DND-41 (cell line): ENCODE results near the gene ADTRP.

Experiments used
- EZH2 ChIP-seq: IDR thresholded peaks from 3 replicates; pipeline ENCODE4 v1.6.1; 2012; ENCODE audit warnings: borderline replicate concordance, low read depth, mild to moderate bottlenecking, moderate library complexity, low read length, inconsistent platforms; ENCODE audit not compliant: severe bottlenecking
- TF ChIP-seq, protein P1 (sequence below): IDR thresholded peaks from 2 replicates; pipeline ENCODE4 v1.5.1; 2012; ENCODE audit warnings: borderline replicate concordance, low read length, moderate library complexity, mild to moderate bottlenecking; ENCODE audit not compliant: poor library complexity, severe bottlenecking; ENCODE audit errors: extremely low read depth

DNA sequence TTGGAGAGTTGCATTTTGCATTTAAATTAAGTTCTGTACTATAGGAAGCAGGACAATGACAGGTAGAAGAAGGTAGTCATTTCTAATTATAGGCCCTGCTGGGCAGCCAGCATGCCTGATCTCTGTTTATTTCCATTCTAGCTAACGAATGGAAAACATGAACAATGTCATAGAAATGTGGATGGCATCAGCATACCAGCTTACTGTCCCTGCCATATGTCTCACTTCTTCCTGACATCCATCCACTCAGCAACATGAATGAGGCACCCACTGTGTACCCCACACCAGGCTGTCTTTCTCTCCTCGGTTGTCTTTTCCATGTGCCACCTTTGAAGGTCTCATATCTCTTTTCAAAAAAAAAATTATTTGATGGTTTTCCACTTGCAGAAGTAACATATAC lies 11.1 kb downstream of the ADTRP start:
- TF ChIP-seq, protein P1, sequence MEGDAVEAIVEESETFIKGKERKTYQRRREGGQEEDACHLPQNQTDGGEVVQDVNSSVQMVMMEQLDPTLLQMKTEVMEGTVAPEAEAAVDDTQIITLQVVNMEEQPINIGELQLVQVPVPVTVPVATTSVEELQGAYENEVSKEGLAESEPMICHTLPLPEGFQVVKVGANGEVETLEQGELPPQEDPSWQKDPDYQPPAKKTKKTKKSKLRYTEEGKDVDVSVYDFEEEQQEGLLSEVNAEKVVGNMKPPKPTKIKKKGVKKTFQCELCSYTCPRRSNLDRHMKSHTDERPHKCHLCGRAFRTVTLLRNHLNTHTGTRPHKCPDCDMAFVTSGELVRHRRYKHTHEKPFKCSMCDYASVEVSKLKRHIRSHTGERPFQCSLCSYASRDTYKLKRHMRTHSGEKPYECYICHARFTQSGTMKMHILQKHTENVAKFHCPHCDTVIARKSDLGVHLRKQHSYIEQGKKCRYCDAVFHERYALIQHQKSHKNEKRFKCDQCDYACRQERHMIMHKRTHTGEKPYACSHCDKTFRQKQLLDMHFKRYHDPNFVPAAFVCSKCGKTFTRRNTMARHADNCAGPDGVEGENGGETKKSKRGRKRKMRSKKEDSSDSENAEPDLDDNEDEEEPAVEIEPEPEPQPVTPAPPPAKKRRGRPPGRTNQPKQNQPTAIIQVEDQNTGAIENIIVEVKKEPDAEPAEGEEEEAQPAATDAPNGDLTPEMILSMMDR, result no peak
- TF ChIP-seq EZH2, result no peak
